Panc1 (cell line): ENCODE measurements around the gene TMEM132E.

Experiments
- CTCF ChIP-seq: fragments of 450-650 bp; IDR thresholded peaks from 2 replicates; pipeline ENCODE4 v1.5.1; 2017; ENCODE audit warnings: mild to moderate bottlenecking
- POLR2AphosphoS5 ChIP-seq: IDR thresholded peaks from 2 replicates; pipeline ENCODE4 v1.6.1; 2012; ENCODE audit warnings: mild to moderate bottlenecking, low read depth, low read length, moderate library complexity
- SIN3A ChIP-seq: IDR thresholded peaks from 2 replicates; pipeline ENCODE4 v1.6.1; 2012; ENCODE audit warnings: low read depth, mild to moderate bottlenecking, low read length, moderate library complexity, borderline replicate concordance; ENCODE audit not compliant: insufficient read depth
- TCF7L2 ChIP-seq: IDR thresholded peaks from 2 replicates; pipeline ENCODE4 v1.6.1; 2011; ENCODE audit warnings: mild to moderate bottlenecking, low read depth, low read length, inconsistent platforms

GRCh38 chr17:34613064-34614019, 34.0 kb downstream of the TMEM132E start:
- TF ChIP-seq CTCF (no peak), SIN3A (no peak), POLR2AphosphoS5 (no peak), TCF7L2 (no peak)
